Measurements from ENCODE around the gene PCDHB13. TPM values are rescaled to one million over a fixed set of nuclear protein-coding genes. Genes with fewer than 3 reads are reported as not detected.
"Not testable (repeated sequence)": the region's sequence is repeated elsewhere in the genome, so short reads cannot be mapped to it uniquely, and the experiment has no call there.

The PCDHB13 gene
- polyA plus RNA-seq (2012; ENCODE audit: insufficient read length, low read depth): 0.15 TPM

DNA sequence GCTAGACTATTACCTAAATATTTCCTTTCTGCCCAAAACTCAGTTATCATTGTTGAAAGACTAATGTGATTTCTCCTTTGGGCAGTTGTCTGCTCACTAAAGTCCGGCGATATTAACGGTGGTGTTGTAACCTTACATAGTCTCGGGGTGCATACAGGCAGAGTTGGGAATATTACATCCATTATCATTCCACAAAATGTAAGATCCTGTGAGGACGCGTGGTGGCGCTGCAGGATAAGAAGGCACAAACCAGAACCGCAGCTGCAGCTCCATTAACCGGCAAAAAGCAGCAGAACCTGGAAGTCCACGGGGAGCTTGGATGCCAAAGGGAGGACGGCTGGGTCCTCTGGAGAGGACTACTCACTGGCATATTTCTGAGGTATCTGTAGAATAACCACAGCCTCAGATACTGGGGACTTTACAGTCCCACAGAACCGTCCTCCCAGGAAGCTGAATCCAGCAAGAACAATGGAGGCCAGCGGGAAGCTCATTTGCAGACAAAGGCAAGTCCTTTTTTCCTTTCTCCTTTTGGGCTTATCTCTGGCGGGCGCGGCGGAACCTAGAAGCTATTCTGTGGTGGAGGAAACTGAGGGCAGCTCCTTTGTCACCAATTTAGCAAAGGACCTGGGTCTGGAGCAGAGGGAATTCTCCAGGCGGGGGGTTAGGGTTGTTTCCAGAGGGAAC lies at the start of gene PCDHB13:
PCDHB13 (plus strand) TSS at position 264 of the 684 bp plus-strand sequence; CDS start at position 469, 205 bp downstream.
- TF ChIP-seq, protein P1, sequence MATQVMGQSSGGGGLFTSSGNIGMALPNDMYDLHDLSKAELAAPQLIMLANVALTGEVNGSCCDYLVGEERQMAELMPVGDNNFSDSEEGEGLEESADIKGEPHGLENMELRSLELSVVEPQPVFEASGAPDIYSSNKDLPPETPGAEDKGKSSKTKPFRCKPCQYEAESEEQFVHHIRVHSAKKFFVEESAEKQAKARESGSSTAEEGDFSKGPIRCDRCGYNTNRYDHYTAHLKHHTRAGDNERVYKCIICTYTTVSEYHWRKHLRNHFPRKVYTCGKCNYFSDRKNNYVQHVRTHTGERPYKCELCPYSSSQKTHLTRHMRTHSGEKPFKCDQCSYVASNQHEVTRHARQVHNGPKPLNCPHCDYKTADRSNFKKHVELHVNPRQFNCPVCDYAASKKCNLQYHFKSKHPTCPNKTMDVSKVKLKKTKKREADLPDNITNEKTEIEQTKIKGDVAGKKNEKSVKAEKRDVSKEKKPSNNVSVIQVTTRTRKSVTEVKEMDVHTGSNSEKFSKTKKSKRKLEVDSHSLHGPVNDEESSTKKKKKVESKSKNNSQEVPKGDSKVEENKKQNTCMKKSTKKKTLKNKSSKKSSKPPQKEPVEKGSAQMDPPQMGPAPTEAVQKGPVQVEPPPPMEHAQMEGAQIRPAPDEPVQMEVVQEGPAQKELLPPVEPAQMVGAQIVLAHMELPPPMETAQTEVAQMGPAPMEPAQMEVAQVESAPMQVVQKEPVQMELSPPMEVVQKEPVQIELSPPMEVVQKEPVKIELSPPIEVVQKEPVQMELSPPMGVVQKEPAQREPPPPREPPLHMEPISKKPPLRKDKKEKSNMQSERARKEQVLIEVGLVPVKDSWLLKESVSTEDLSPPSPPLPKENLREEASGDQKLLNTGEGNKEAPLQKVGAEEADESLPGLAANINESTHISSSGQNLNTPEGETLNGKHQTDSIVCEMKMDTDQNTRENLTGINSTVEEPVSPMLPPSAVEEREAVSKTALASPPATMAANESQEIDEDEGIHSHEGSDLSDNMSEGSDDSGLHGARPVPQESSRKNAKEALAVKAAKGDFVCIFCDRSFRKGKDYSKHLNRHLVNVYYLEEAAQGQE (IDR thresholded peaks at IDR 0.05; ENCODE audit: insufficient read depth in 1 of 2, low read depth in 2 of 2, low read length in 2 of 2): not testable (repeated sequence)
- TF ChIP-seq TAF1 (IDR thresholded peaks at IDR 0.05; ENCODE audit: borderline replicate concordance, insufficient read depth, low read length); POLR2AphosphoS5 (IDR thresholded peaks at IDR 0.05; ENCODE audit: low read depth, low read length): not testable (repeated sequence)

DNA sequence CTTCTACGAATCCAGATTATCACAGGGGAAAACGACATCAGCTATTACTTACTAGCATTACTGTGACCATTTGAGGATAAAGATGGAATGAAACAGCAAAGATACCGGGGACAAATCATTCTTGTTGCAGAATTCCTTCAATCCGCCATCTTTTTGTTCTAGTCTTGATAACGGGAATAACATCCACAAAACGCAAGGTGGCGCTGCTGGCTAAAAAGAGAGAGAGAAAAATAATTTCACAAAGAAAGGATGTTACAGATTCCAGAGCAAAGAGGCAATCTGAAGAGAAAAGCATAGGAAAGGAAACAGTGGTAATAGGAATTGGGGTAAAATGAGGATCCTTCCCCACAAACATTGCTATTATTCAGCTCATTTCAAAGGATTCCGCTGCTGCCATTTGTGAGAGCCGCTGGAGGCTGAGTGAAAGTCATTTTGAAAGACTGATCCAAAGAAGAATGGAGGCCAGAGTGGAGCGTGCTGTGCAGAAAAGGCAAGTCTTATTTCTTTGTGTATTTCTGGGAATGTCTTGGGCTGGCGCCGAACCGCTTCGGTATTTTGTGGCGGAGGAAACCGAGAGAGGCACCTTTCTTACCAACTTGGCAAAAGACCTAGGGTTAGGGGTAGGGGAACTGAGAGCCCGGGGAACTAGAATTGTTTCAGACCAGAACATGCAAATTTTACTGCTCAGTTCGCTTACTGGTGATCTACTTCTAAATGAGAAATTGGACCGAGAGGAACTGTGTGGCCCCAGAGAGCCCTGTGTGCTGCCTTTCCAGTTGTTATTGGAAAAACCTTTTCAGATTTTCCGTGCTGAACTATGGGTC lies 41.1 kb upstream of the PCDHB13 start, which contains the start of gene PCDHB7:
PCDHB7 (plus strand) TSS at position 264 of the 824 bp plus-strand sequence; CDS start at position 456, 192 bp downstream.
- no peak for TF ChIP-seq SIN3A (IDR thresholded peaks at IDR 0.05; ENCODE audit: borderline replicate concordance, insufficient read depth, low read length)
- TF ChIP-seq FOXP2 (optimal IDR thresholded peaks at IDR 0.05; ENCODE audit: borderline replicate concordance, extremely low read depth, extremely low read length, insufficient read depth): no peak
- TF ChIP-seq, protein P1 (IDR thresholded peaks at IDR 0.05; ENCODE audit: insufficient read depth in 1 of 2, low read depth in 2 of 2, low read length in 2 of 2): no peak
- TF ChIP-seq POLR2AphosphoS5 (IDR thresholded peaks at IDR 0.05; ENCODE audit: low read depth, low read length): no peak
- no peak for TF ChIP-seq TAF1 (IDR thresholded peaks at IDR 0.05; ENCODE audit: borderline replicate concordance, insufficient read depth, low read length)

- TF ChIP-seq, protein P1 (IDR thresholded peaks at IDR 0.05; ENCODE audit: insufficient read depth in 1 of 2, low read depth in 2 of 2, low read length in 2 of 2): no peak
- TF ChIP-seq TAF1 (IDR thresholded peaks at IDR 0.05; ENCODE audit: borderline replicate concordance, insufficient read depth, low read length): no peak
- no peak for TF ChIP-seq FOXP2 (optimal IDR thresholded peaks at IDR 0.05; ENCODE audit: borderline replicate concordance, extremely low read depth, extremely low read length, insufficient read depth)
- TF ChIP-seq POLR2AphosphoS5 (IDR thresholded peaks at IDR 0.05; ENCODE audit: low read depth, low read length): no peak
- TF ChIP-seq SIN3A (IDR thresholded peaks at IDR 0.05; ENCODE audit: borderline replicate concordance, insufficient read depth, low read length): no peak
These were observed 37.8 kb upstream of the PCDHB13 start for GRCh38 chr5:141175933-141176332.

GRCh38 chr5:141177577-141178191 lies 36.0 kb upstream of the PCDHB13 start, which contains the start of gene PCDHB8:
PCDHB8 (plus strand) TSS chr5:141177790; CDS start chr5:141178035, 245 bp downstream.
- not testable (repeated sequence) for TF ChIP-seq SIN3A (IDR thresholded peaks at IDR 0.05; ENCODE audit: borderline replicate concordance, insufficient read depth, low read length); POLR2AphosphoS5 (IDR thresholded peaks at IDR 0.05; ENCODE audit: low read depth, low read length)
- TF ChIP-seq, protein P1 (IDR thresholded peaks at IDR 0.05; ENCODE audit: insufficient read depth in 1 of 2, low read depth in 2 of 2, low read length in 2 of 2): not testable (repeated sequence)
